GM21529 (cell line): ENCODE measurements around the gene MTO1.
A peak's percentile ranks its signal among the peaks of the same experiment; 100 is the strongest.
"Not testable (repeated sequence)": the region's sequence is repeated elsewhere in the genome, so short reads cannot be mapped to it uniquely, and the experiment has no call there.

ENCODE experiments used
- ATAC-seq: cut with Tn5 transposase; IDR thresholded peaks from one replicate; pipeline ENCODE4 v1.9.1; 2021; ENCODE audit not compliant: unreplicated experiment

The MTO1 gene

GRCh38 chr6:73504160-73504559 lies 42.6 kb downstream of the MTO1 start:
- no peak for ATAC-seq

GRCh38 chr6:73505142-73505541 lies 43.6 kb downstream of the MTO1 start:
- ATAC-seq, result no peak

GRCh38 chr6:73505705-73506104 lies 44.2 kb downstream of the MTO1 start:
- not testable (repeated sequence) for ATAC-seq

- no peak for ATAC-seq
Measured at GRCh38 chr6:73506246-73506645, 44.7 kb downstream of the MTO1 start.

- ATAC-seq, result no peak
Measured at GRCh38 chr6:73508776-73509175, 47.2 kb downstream of the MTO1 start.

GRCh38 chr6:73509851-73510250 lies 48.3 kb downstream of the MTO1 start:
- ATAC-seq, result no peak

GRCh38 chr6:73511796-73512195 lies 50.3 kb downstream of the MTO1 start:
- ATAC-seq, result no peak

- ATAC-seq, result no peak
Measured at GRCh38 chr6:73513496-73513854, 51.9 kb downstream of the MTO1 start.

GRCh38 chr6:73514746-73515110 lies 53.2 kb downstream of the MTO1 start:
- no peak for ATAC-seq

GRCh38 chr6:73515204-73515655 lies 53.7 kb downstream of the MTO1 start:
- peak; percentile 41 for ATAC-seq

GRCh38 chr6:73516514-73517489 lies 55.3 kb downstream of the MTO1 start:
- ATAC-seq, result no peak

GRCh38 chr6:73518100-73518981 lies 56.8 kb downstream of the MTO1 start:
- not testable (repeated sequence) for ATAC-seq

- ATAC-seq, result not testable (repeated sequence)
Measured at GRCh38 chr6:73518982-73519881, 57.7 kb downstream of the MTO1 start.

- peak; percentile 6 for ATAC-seq
Measured at GRCh38 chr6:73519926-73520687, 58.6 kb downstream of the MTO1 start.

- peak; percentile 65 for ATAC-seq
Measured at GRCh38 chr6:73520688-73521350, 59.3 kb downstream of the MTO1 start, which contains the start of gene EEF1A1. EEF1A1 (minus strand) TSS chr6:73521032; CDS start chr6:73520026, 1,006 bp downstream.

- ATAC-seq, result peak; percentile 28
Measured at GRCh38 chr6:73521351-73521985, 59.9 kb downstream of the MTO1 start.

GRCh38 chr6:73523434-73524123 lies 62.0 kb downstream of the MTO1 start:
- ATAC-seq, result peak; percentile 54
